Smooth muscle cell of the coronary artery (primary cell): Measurements from ENCODE around the gene TTC23L. TPM values are rescaled to one million over a fixed set of nuclear protein-coding genes. Genes with fewer than 3 reads are reported as not detected.

Source experiments
- total RNA-seq: library from RNA; depleted of rRNA; stranded (reverse); fragments of >200 nt; gene quantifications from 2 replicates; pipeline ENCODE4 v1.2.3, GENCODE V29; 2014; ENCODE audit warnings: low replicate concordance

TTC23L gene
- 0.12 TPM in 1 of 2 replicates, not detected in the other for total RNA-seq

GRCh38 chr5:34838785-34839714, at the start of gene TTC23L:
Gene TTC23L (plus strand): TSS chr5:34839164. CDS start chr5:34840672, 1,508 bp downstream.

GRCh38 chr5:34915139-34915855, 76.3 kb downstream of the TTC23L start, which contains the start of the genes BRIX1 and RAD1:
Gene BRIX1 (plus strand): TSS chr5:34915711. CDS start chr5:34915739, 28 bp downstream.
Gene RAD1 (minus strand): TSS chr5:34915504. CDS start chr5:34914892, 612 bp downstream.

GRCh38 chr5:34929134-34929719, 90.3 kb downstream of the TTC23L start, which contains the start of gene DNAJC21:
Gene DNAJC21 (plus strand): TSS chr5:34929559. CDS start chr5:34929820, 261 bp downstream.

Other genes starting within 250 kb of the TTC23L start
- gene RAI14, start 182.8 kb upstream of the TTC23L start, total RNA-seq, result 125 and 131 TPM in 2 replicates
- 30.7 and 41.4 TPM in 2 replicates for gene RAD1, start 76.3 kb downstream of the TTC23L start, total RNA-seq
- gene BRIX1, start 76.5 kb downstream of the TTC23L start, total RNA-seq, result 18.6 and 23.2 TPM in 2 replicates
- gene DNAJC21, start 90.4 kb downstream of the TTC23L start, total RNA-seq, result 28.0 and 80.7 TPM in 2 replicates
- gene AGXT2, start 208.8 kb downstream of the TTC23L start, total RNA-seq, result not detected in 2 replicates